ENCODE results near the gene SNX21.

SNX21 gene

DNA sequence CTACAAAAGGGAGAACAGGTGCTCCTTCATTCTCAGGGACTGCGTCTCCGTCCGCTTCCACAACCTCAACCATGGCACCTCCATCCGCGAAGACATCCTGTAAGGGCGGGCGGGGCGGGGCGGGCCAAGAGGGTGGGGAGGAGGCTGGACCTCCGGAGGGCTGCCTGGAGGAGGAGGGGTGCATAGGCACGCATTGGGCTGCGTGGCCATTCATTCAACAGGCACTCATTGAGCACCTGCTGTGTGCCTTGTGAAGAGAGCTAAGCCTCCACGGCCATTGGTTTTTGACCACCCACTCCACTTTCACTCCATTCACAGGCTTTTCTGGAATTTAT, 24.2 kb downstream of the SNX21 start:
- Histone ChIP-seq H3K9me2 (replicated peaks; ENCODE audit: control insufficient read depth, low read length) (no peaks in the 10 kb centered on the region), H3K27ac (ENCODE audit: low read depth, low read length) (peak overlapping the region; percentile 47), H3K36me3 (ENCODE audit: control insufficient read depth, low read length) (0 out of 2 replicates have a peak, but pooled peaks cover 6% of the 10 kb centered on the region), H3K4me2 (ENCODE audit: low read length) (peak overlapping the region; percentile 78), H3K4me3 (ENCODE audit: low read length) (peak overlapping the region; percentile 78), H3K79me2 (ENCODE audit: control insufficient read depth, low read length) (peaks cover 31% of the 10 kb centered on the region), H3K4me1 (ENCODE audit: control insufficient read depth, low read length) (peaks cover 22% of the 10 kb centered on the region), H3K9me3 (ENCODE audit: control insufficient read depth, insufficient read depth, low read length) (no peaks in the 10 kb centered on the region), H3F3A (ENCODE audit: control insufficient read depth, insufficient read depth) (no peaks in the 10 kb centered on the region), H3K27me3 (ENCODE audit: control insufficient read depth, low read length) (no peaks in the 10 kb centered on the region), H4K20me1 (ENCODE audit: control insufficient read depth, insufficient read depth, low read depth, low read length) (no peaks in the 10 kb centered on the region)
- TF ChIP-seq EZH2phosphoT487 (IDR thresholded peaks at IDR 0.05; ENCODE audit: borderline replicate concordance, low read length) = no peak
- TF ChIP-seq, protein P1, sequence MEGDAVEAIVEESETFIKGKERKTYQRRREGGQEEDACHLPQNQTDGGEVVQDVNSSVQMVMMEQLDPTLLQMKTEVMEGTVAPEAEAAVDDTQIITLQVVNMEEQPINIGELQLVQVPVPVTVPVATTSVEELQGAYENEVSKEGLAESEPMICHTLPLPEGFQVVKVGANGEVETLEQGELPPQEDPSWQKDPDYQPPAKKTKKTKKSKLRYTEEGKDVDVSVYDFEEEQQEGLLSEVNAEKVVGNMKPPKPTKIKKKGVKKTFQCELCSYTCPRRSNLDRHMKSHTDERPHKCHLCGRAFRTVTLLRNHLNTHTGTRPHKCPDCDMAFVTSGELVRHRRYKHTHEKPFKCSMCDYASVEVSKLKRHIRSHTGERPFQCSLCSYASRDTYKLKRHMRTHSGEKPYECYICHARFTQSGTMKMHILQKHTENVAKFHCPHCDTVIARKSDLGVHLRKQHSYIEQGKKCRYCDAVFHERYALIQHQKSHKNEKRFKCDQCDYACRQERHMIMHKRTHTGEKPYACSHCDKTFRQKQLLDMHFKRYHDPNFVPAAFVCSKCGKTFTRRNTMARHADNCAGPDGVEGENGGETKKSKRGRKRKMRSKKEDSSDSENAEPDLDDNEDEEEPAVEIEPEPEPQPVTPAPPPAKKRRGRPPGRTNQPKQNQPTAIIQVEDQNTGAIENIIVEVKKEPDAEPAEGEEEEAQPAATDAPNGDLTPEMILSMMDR (IDR thresholded peaks at IDR 0.05; ENCODE audit: low read depth, low read length, poor library complexity, severe bottlenecking) = no peak

DNA sequence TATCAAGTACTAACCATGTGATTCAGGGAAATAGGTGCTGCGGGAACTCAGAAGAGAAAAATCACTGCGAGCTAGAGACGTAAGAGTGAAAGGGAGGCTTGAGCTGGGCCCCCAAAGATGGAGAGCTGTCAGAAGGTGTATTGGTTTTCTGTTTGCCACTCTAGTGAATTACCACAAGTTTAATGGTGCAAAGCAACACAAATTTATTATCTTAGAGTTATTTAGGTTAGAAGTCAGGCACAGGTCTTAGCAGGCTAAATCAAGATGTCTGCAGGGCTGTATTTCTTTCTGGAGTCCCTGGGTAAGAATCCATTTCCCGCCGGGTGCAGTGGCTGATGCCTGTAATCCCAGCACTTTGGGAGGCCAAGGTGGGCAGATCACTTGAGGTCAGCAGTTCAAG, 26.3 kb downstream of the SNX21 start:
- peaks cover 27% of the 10 kb centered on the region for H3K79me2 ChIP-seq (ENCODE audit: control insufficient read depth, low read length)
- no peaks in the 10 kb centered on the region for H3K9me3 ChIP-seq (ENCODE audit: control insufficient read depth, insufficient read depth, low read length)
- no peaks in the 10 kb centered on the region for H3K9me2 ChIP-seq (replicated peaks; ENCODE audit: control insufficient read depth, low read length)
- H3K27me3 ChIP-seq (ENCODE audit: control insufficient read depth, low read length) = no peaks in the 10 kb centered on the region
- H3F3A ChIP-seq (ENCODE audit: control insufficient read depth, insufficient read depth) = no peaks in the 10 kb centered on the region
- TF ChIP-seq, protein P1 (IDR thresholded peaks at IDR 0.05; ENCODE audit: low read depth, low read length, poor library complexity, severe bottlenecking) = no peak
- TF ChIP-seq EZH2phosphoT487 (IDR thresholded peaks at IDR 0.05; ENCODE audit: borderline replicate concordance, low read length) = no peak
- no peak overlapping the region for H3K27ac ChIP-seq (ENCODE audit: low read depth, low read length)
- H3K4me1 ChIP-seq (ENCODE audit: control insufficient read depth, low read length) = peaks cover 22% of the 10 kb centered on the region
- no peak overlapping the region for H3K4me2 ChIP-seq (ENCODE audit: low read length)
- no peaks in the 10 kb centered on the region for H4K20me1 ChIP-seq (ENCODE audit: control insufficient read depth, insufficient read depth, low read depth, low read length)
- H3K36me3 ChIP-seq (ENCODE audit: control insufficient read depth, low read length) = 0 out of 2 replicates have a peak, but pooled peaks cover 2% of the 10 kb centered on the region
- no peak overlapping the region for H3K4me3 ChIP-seq (ENCODE audit: low read length)

DNA sequence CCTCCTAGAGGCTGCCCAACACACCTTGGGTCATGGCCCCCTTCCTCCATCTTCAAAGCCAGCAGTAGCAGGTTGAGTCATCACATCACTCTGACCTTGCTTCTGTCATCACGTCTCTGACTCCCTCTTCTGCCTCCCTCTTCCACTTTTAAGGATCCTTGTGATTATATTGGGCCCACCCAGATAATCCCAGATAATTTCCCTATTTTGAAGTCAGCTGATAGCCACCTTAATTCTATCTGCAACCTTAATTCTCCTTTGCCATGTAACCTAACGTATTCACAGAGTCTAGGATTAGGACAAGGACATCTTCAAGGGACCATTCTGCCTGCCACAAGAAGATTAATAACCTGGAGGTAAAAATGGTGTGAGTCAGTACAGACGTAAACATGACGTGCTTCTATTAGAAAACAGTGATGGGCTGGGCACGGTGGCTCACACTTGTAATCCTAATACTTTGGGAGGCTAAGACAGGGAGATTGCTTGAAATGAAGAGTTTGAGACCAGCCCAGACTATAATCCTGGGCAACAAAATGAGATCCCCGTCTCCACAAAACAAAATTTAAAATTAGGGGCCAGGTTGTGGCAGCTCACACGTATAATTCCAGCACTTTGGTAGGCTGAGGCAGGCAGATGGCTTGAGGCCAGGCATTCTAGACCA, 27.1 kb downstream of the SNX21 start:
- no peaks in the 10 kb centered on the region for H3K9me2 ChIP-seq (replicated peaks; ENCODE audit: control insufficient read depth, low read length)
- H3K4me1 ChIP-seq (ENCODE audit: control insufficient read depth, low read length) = peaks cover 18% of the 10 kb centered on the region
- no peaks in the 10 kb centered on the region for H4K20me1 ChIP-seq (ENCODE audit: control insufficient read depth, insufficient read depth, low read depth, low read length)
- no peak overlapping the region for H3K4me2 ChIP-seq (ENCODE audit: low read length)
- TF ChIP-seq EZH2phosphoT487 (IDR thresholded peaks at IDR 0.05; ENCODE audit: borderline replicate concordance, low read length) = no peak
- TF ChIP-seq, protein P1 (IDR thresholded peaks at IDR 0.05; ENCODE audit: low read depth, low read length, poor library complexity, severe bottlenecking) = no peak
- H3K27me3 ChIP-seq (ENCODE audit: control insufficient read depth, low read length) = no peaks in the 10 kb centered on the region
- H3K36me3 ChIP-seq (ENCODE audit: control insufficient read depth, low read length) = no peaks in the 10 kb centered on the region
- no peaks in the 10 kb centered on the region for H3K9me3 ChIP-seq (ENCODE audit: control insufficient read depth, insufficient read depth, low read length)
- no peak overlapping the region for H3K27ac ChIP-seq (ENCODE audit: low read depth, low read length)
- H3F3A ChIP-seq (ENCODE audit: control insufficient read depth, insufficient read depth) = no peaks in the 10 kb centered on the region
- H3K4me3 ChIP-seq (ENCODE audit: low read length) = no peak overlapping the region
- H3K79me2 ChIP-seq (ENCODE audit: control insufficient read depth, low read length) = peaks cover 21% of the 10 kb centered on the region
